ENCODE results near the gene EIF4G2.

- TF ChIP-seq CTCF (IDR thresholded peaks at IDR 0.05; ENCODE audit: low read depth, low read length, poor library complexity, severe bottlenecking) (no peak), EZH2phosphoT487 (IDR thresholded peaks at IDR 0.05; ENCODE audit: borderline replicate concordance, low read length) (no peak)
Measured at GRCh38 chr11:10797531-10797930, 11.2 kb downstream of the EIF4G2 start.
